Colonic mucosa (tissue), 4 donors: Measurements from ENCODE around the gene MMP15. TPM values are rescaled to one million over a fixed set of nuclear protein-coding genes. Genes with fewer than 3 reads are reported as not detected.

Experiments
- DNase-seq: peaks from one replicate; pipeline ENCODE4 v3.0.0-alpha.2; 2020
- H3K27ac ChIP-seq: fragments of 200-600 bp; one replicate; pipeline ENCODE4 v1.8.0; 2021
- H3K27me3 ChIP-seq: fragments of 200-600 bp; one replicate; pipeline ENCODE4 v1.8.0; 2021
- H3K36me3 ChIP-seq: fragments of 200-600 bp; one replicate; pipeline ENCODE4 v1.8.0; 2021
- H3K4me1 ChIP-seq: fragments of 200-600 bp; one replicate; pipeline ENCODE4 v1.8.0; 2021; ENCODE audit warnings: mild to moderate bottlenecking
- H3K4me3 ChIP-seq: fragments of 200-600 bp; one replicate; pipeline ENCODE4 v1.8.0; 2021
- H3K9ac ChIP-seq, 2 donors: one replicate each; pipeline ENCODE4 v1.7.0; 2013; ENCODE audit warnings: control low read depth in 2 of 2, low read depth in 2 of 2, low read length in 2 of 2
- H3K9me3 ChIP-seq: fragments of 200-600 bp; one replicate; pipeline ENCODE4 v1.8.0; 2021
- CTCF ChIP-seq: fragments of 200-600 bp; IDR thresholded peaks from one replicate; pipeline ENCODE4 v1.8.0; 2022; ENCODE audit warnings: antibody characterized with exemption, mild to moderate bottlenecking
- intact Hi-C: fragments of 100-400 bp; cut with DNase I; formaldehyde crosslinking; loops from one replicate; pipeline ENCODE4 v1.14.1; 2022
- total RNA-seq, 2 donors: library from RNA; stranded (reverse); fragmentation: NEBNext Ultra II Directional in 1 of 2; extraction: Animal tissue kit (Norgen Biotek cat#: 25700) in 1 of 2; gene quantifications; one replicate each; pipeline ENCODE4 v1.2.1, GENCODE V29; 2021
- donor health status: healthy.
- donor health status: DM: no; HTN: no; CAD: no.
- donor health status: DM: no; HTN: no; CAD: no.

Gene MMP15
- total RNA-seq, 2 donors from 2014 or later = 79.2 to 126 TPM

GRCh38 chr16:58009856-58010416 is 15.6 kb upstream of the MMP15 start:
- H3K4me1 ChIP-seq = no peaks in the 10 kb centered on the region
- H3K27ac ChIP-seq = no peak overlapping the region
- no peak for DNase-seq
- H3K9ac ChIP-seq = no peak overlapping the region
- H3K9me3 ChIP-seq = no peaks in the 10 kb centered on the region
- H3K4me3 ChIP-seq = no peak overlapping the region
- no peaks in the 10 kb centered on the region for H3K27me3 ChIP-seq
- H3K36me3 ChIP-seq = no peaks in the 10 kb centered on the region
- intact Hi-C loops = no loop called here
- no peak for TF ChIP-seq CTCF

GRCh38 chr16:58010886-58011285 is 14.7 kb upstream of the MMP15 start:
- H3K4me3 ChIP-seq = no peak overlapping the region
- intact Hi-C loops = no loop called here

DNA sequence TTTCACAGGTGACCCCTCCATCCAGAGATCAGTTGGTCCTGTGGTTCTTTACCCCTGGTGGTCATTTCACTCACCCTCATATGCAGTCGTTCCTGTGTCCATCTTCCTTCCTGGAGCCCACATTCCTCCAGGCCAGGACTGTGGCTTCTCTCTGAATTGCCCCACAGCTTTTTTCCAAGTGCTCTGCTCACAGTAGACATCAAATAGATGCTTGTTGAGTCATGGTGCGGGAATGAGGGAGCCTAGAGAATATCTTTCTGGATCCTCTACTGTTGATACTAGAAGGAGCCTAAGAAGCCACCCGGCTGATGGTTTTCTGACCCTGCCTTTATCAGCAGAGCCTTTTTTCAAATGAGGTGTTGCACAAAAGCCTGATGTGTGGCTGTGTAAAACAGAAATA is 13.9 kb upstream of the MMP15 start:
- intact Hi-C loops = no loop called here
- DNase-seq = no peak
- TF ChIP-seq CTCF = no peak
- Histone ChIP-seq H3K27ac (no peak overlapping the region), H3K36me3 (no peaks in the 10 kb centered on the region), H3K9ac (no peak overlapping the region), H3K4me1 (no peaks in the 10 kb centered on the region), H3K4me3 (no peak overlapping the region), H3K9me3 (no peaks in the 10 kb centered on the region), H3K27me3 (no peaks in the 10 kb centered on the region)

More at GRCh38 chr16:58010886-58011285, 14.7 kb upstream of the MMP15 start:
- Histone ChIP-seq H3K27me3 (no peaks in the 10 kb centered on the region), H3K27ac (no peak overlapping the region), H3K9me3 (no peaks in the 10 kb centered on the region), H3K9ac (no peak overlapping the region), H3K36me3 (no peaks in the 10 kb centered on the region), H3K4me1 (no peaks in the 10 kb centered on the region)
- no peak for DNase-seq
- TF ChIP-seq CTCF = no peak

DNA sequence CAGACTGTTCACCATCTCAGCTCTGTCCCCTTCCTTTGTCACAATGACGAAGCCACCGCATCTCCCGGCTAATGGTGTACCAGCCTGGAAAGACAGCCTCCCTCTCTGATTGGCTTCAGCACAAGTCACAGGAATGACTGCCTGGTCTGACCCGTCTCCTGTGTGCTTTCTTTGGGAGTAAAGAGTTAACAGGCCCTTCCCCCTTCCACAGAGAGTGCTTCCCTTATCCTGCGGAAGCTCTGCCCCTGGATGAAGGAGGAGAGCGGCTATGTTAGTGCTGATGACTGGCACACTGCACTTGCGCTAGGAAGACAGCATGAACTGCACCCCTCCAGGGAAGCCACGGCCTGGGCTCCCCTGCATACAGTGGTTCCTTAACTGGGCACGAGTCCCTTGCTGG is 13.1 kb upstream of the MMP15 start:
- H3K36me3 ChIP-seq = no peaks in the 10 kb centered on the region
- TF ChIP-seq CTCF = no peak
- no peaks in the 10 kb centered on the region for H3K4me1 ChIP-seq
- no peaks in the 10 kb centered on the region for H3K9me3 ChIP-seq
- DNase-seq = no peak
- H3K4me3 ChIP-seq = no peak overlapping the region
- H3K27me3 ChIP-seq = no peaks in the 10 kb centered on the region
- no peak overlapping the region for H3K27ac ChIP-seq
- intact Hi-C loops = no loop called here
- H3K9ac ChIP-seq = no peak overlapping the region

GRCh38 chr16:58013201-58013956 is 12.2 kb upstream of the MMP15 start:
- DNase-seq = no peak
- no peaks in the 10 kb centered on the region for H3K27me3 ChIP-seq
- H3K9me3 ChIP-seq = no peaks in the 10 kb centered on the region
- intact Hi-C loops = no loop called here
- H3K4me3 ChIP-seq = no peak overlapping the region
- no peaks in the 10 kb centered on the region for H3K36me3 ChIP-seq
- no peak overlapping the region for H3K27ac ChIP-seq
- TF ChIP-seq CTCF = no peak
- H3K9ac ChIP-seq = no peak overlapping the region
- H3K4me1 ChIP-seq = no peaks in the 10 kb centered on the region
